NCI-H146 treated with DMSO at 0.1 percent for 48 hours (cell line): ENCODE results near the gene TMEM176B.
A peak's percentile ranks its signal among the peaks of the same experiment; 100 is the strongest.
"Not testable (repeated sequence)": the region's sequence is repeated elsewhere in the genome, so short reads cannot be mapped to it uniquely, and the experiment has no call there.

ENCODE experiments used
- DNase-seq: peaks from one replicate; lab custom pipeline; 2025; ENCODE audit not compliant: unreplicated experiment; lab: John Stamatoyannopoulos, UW

TMEM176B gene

DNA sequence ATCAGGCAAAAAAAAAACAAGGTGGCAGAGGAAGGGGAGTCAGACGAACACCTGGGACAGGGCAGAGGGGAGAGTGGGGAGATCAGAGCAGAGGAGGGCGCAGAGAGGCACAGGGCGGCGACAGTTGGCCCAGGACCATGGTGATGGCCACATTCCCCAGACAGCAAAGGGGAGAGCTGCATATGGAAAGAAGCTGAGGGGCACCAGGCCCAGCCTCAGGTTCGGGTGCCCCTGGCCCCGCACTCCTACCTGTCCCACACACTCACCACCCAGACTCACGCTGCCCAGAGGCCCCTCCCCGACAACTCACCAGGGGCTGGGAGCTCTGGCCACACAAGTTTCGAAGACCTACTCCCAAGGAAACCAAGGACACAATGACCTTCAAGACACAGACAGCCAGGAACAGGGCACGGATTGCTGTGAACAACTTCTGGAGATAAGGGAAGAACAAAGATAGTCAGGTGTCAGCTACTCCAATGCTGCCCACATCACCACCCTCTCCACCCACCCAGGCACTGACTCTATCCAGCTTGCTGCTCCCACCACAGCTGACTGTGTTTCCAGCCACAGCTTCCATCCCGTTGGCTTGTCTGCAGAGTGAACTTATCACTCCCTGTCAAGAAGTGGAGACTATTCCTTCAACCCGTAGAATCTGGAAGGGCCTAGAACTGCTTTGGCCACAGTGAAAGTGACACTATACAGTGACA, 8.3 kb downstream of the TMEM176B start:
- DNase-seq, result no peak

DNA sequence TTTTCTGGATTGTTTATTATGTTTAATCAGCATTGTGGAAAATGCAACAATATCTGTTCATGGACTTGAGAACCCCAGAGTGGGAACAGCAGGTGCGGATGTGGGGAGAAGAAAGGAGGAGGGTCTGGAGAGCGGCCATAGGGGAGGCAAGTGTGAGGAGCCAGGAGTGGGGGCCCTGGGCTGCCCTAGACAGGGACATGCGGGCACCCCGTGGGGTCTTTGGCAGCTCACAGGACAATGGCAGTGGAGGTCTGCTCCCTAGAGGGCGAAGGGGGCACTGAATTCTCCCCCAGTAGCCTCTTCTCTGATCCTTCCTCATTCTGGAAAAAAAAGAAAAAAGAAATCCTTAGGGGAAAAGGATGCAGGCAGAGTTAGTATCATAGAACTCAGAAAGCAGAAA, 8.9 kb downstream of the TMEM176B start:
- no peak for DNase-seq

DNA sequence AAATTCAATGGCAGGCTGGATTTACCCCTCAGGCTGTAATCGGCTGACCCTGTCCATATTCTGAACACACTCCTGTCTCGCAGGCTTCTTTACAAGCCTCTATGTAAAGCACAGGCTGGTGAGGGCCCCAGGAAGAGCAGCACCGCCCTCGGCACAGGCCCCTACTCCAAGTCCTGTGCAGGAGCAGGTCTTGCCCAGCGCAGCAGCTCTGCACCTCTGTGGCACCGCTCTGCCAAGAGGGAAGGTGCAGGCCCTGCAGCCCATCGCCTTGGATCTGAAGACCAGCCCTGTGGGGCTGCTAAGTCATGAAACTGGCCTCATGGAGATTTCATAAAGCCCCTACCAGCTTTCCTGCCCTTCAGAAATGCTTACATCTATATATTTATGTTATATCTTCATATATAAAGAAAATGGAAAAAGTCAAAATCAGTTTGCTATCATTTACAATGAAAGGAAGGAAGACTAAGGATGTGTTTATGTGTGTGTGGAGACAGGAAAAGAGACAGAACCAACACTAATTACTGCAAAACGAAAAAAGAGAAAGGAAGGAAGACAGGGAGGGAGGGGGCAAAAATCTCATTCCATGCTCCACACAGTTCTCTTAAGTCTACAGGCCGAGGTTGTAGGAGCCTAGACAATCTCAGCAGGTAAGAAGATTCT, 9.6 kb downstream of the TMEM176B start:
- DNase-seq, result no peak

DNA sequence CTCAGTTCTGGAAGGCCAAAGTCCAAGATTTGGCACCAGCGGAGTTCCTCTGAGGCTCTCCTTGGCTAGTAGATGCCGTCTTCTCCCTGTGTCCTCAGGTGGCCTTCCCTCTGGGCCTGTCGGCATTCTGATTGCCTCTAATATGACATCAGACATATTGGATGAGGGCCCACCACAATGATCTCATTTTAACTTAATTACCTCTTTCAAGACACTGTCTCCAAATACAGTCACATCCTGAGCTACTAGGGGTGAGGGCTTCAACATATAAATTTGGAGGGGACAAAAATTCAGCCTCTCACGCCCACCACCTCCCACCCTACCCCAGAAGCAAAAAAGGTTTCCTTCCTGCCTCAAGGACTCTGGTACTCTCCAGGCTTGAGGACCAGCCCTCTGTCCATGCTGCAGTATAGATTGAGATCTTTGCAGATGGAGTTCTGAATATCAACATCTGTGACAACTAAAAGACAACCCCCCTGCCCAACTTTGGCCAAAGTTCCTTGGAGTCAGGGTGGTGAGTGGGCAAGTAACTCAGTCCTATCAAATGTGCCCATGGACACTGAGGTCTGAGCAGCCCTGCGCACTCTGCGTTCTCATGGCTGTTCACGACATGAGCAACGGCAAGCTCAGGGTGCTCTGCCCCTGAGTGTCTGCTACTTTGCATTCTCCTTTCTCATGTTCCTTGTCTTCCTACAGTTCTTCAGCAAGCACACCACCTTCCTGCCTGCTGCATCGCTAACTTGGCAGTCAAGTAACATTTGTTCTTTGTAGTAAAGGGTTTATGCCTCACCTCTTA, 11.5 kb downstream of the TMEM176B start:
- DNase-seq, result no peak

DNA sequence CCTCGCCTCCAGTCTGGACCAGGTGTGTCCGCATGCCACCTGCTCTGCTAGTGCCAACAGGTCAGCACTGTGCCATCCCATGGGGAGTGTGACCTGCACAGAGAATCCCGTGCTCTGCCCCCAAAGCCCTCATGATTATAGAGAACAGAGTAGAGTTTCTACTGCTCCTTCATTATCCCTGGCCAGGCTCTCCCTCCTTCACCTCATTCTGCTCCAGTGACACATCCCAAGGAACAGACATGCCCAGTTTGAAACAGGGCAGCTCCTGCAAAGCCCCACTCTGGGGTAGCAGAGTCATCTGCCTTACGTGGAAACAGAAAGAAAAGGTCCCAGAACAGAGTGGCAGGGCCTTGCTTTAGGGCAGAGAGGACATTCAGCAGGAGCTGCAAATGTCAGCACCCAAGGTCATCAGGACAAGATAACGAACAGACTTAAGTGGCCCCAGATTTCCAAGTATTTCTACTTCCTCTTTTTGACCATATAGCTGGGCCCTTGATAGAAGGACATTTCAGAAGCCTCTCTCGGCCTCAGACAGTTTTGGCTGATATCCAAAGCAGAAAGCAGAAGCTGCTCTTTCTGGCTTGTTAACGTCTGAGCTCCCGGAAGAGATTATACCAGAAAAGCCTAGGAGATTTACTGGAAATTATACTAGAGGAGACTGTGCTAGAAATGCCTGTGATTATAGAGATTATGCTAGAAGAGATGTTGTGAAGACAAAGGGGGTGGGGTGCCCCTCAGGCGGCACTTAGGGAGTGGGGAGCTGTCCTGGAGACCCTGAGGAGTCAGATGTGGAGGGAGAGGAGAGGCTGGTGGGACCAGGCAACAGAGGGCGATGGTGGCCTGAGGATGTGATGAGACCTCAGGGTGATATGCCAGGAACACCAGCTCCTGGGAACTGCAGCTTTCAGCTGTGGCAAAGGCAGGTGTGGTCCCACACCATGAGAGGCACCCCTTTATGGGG, 12.6 kb downstream of the TMEM176B start:
- no peak for DNase-seq

DNA sequence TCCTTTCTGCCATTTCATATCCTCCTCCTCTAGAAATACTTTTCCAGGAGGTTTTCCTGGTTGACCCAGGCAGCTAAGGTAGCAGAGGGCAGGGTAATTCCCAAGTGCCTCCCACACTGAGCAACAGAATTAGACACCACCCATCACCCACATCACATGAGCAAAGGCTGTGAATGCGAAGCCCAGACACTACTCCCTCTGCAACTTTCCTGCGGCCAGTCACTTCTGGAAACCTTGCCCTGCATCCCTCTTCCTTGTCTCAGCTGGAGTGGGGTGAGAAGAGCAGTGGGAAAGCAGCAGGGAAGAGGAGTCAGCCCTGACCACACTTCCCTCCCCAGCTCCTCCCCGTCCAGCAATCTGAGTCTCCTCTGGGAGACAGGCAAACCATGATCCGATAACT, 15.2 kb downstream of the TMEM176B start:
- no peak for DNase-seq

DNA sequence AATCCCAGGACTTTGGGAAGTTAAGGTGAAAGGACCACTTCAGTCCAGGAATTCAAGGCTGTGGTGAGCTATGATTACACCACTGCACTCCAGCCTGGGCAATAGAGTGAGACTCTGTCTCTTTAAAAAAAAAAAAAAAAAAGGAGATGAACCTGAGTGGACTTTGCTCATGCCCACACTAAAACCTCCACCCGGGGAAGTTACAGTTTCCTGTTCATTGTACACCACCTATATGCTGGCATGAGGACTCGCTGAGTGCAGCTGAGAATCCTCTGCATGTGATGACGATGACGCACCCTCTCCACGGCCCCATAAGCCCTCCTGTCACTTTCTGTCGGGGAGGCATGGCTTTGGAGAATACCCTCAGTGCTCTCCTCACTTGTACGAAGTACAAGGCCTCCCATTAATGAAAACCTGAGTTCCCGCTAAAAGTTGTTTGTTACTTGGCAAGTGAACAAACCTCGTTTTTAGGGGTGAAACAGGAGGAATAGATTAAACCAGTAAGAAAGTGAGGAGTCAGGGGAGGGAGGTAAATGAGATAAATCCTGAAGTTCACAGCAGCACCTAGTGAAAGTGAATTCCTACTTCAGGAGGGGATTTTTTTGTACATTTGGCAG, 15.9 kb downstream of the TMEM176B start:
- no peak for DNase-seq

DNA sequence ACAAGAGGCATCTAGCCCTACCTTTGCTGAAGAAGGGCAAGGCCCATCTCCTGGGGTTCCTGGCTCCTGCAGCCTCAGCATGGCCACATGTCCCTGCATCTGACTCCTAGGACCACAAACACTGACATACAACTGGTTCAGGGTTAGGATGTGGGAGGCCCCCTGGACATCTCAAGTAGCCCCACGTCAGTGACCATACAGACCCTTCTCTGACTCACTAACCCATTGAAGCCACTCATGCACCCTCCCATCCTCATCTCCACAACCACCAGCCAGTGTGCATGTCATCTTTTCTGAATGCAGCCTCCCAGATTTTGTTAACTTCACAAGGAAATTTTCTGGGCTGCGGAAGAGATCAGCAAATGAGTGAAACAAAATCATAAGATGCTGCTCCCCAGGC, 18.2 kb downstream of the TMEM176B start:
- no peak for DNase-seq

DNA sequence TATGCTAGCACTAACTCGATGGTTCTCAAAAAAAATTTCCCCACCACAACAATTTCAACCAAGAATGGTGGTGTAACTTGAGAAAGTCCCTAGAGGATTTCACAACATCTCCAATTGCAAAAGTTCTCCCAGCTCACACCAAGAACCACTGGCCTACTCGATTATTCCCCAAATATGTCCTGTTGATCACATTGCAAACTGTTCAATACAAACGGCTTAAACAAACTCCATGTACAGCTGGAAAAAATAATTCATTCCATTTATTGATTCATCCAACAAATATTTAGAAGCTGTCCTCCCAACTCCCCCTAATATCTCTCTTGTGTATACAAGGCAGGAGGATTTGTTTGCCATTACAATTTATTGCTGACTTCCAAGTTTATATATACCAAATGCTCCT, 19.1 kb downstream of the TMEM176B start:
- no peak for DNase-seq

DNA sequence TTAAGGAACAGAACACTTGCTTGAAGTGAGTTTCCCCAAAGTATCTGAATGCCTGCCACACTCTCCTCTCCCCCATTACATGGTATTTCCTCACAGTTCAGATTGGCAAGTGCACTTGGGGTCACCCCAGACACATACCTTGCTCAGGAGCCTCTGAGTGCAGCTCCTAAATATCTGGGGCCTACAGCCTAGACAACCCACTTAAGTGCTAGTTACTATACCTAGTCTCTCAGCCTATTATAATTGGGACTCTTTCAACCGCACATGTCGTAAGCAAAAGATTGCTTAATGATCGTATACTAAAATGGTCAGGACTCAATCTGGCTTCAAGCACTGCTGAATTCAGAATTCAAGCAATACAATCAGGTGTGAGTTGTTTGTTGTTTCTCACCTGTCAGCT, 19.9 kb downstream of the TMEM176B start:
- DNase-seq, result no peak

DNA sequence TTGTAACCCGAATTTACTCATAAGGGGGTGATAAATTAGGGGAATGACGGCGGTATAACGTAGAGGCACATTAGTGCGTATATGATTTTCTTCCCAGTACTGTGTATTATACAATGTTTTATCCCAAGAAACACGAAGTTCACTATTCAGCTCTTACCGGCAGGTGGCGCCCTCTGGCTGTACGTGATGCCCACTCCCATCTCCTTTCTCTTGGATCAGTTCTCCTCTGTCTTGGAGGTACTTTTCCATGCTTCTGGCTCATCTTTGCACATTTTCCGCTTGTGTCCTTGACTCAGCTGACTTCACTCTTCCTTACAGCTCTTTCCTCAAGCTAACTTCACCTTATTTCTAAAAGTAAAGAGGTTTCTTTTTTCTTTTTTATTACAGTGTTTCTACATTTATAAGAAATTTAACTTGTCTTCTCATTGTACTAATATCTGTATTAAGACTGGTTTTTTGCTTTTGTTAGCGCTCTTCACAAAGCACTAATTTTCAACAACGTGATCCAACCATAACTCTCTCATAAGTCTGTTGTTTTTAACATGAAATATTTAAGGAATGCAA, 21.3 kb downstream of the TMEM176B start:
- DNase-seq, result peak; percentile 75

DNA sequence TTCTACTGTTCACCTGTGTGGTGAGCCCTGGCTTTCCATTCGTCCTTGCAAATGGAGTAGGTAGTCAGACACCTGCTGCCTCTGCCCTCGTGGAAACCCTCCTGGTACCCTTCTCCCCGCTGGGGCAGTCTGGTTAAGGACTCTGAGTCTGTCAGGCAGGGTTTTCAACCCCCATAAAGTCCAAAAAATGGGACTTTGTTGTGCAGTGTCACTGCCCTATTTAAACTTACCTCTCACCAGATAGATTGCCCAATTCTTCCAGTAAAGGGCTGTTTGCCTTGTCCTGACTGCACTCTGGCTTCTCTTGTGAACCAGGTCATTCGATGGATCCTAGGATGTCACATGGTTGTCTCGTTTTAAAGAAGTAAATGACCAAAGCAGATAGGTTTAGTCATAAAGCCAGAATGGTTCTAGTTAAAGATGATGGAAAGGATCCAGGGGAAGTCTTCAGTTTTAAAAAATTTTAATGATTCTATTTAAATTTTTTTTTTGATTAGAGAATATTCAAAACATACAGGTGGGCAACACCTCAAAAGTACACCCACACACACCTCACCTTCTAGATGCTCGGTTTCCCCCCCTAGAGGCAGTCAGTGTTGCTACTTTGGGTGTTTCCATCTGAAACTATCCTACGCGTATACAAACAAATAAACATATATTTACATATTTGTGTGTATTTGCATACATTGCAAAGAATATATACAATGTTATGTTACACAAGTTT, 22.0 kb downstream of the TMEM176B start:
- DNase-seq, result no peak

DNA sequence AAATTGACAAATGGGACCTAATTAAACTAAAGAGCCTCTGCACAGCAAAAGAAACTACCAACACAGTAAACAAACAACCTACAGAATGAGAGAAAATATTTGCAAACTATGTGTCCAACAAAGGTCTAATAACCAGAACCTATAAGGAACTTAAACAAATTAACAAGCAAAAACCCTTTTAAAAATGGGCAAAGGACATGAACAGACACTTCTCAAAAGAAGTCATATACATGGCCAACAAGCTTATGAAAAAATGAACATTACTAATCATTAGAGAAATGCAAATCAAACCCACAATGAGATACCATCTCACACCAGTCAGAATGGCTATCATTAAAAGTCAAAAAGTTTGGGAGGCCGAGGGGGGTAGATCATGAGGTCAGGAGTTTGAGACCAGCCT, 26.0 kb downstream of the TMEM176B start:
- not testable (repeated sequence) for DNase-seq

DNA sequence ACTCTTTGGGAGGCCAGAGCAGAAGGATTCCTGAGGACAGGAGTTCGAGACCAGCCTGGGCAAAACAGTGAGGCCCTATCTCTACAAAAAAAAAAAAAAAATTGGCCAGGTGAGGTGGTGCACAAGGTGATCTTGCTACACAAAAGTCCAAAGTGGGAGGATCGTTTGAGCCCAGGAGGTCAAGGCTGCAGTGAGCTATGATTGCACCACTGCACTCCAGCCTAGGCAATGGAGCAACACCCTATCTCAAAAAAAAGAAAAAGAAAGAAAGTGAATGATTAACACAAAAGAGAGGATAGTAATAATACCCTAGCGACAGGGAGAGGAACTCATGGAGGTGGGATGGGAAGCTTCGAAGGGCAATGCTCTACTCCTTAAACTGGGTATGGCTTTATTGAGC, 30.4 kb downstream of the TMEM176B start:
- DNase-seq, result no peak

DNA sequence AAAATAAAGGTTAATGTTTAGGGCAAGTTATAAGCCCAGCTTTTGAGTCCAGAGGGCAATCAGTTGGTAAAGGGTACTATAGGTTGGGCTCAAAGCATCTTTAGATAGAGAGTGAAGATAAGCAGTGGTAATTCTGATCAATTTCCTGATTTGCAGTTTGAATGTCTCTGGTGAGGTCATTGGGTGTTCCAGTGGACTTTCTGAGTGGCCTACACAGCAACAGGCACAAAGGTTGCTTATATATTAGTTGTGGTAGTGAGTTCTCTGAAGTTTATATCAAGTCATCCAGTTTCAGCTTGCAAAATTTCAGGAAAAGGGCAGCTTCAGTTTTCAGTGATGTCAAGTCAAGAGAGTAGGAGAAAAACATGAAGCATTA, 33.8 kb downstream of the TMEM176B start:
- DNase-seq, result no peak

DNA sequence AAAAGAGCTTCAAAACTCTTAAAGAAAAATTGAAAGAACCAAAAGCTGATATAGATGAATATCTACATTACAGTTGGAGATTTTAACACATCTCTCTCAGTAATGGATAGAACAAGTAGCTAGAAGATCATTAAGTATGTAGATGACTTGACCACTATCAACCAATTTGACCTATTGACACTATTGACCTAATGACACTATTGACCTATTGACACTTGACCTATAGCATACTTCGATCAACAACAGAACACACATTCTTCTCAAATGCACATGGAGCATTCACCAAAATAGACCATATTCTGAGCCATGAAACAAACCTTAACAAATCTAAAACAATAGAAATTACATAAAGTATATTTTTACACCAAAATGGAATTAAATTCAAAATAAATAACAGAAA, 40.7 kb downstream of the TMEM176B start:
- DNase-seq, result no peak

DNA sequence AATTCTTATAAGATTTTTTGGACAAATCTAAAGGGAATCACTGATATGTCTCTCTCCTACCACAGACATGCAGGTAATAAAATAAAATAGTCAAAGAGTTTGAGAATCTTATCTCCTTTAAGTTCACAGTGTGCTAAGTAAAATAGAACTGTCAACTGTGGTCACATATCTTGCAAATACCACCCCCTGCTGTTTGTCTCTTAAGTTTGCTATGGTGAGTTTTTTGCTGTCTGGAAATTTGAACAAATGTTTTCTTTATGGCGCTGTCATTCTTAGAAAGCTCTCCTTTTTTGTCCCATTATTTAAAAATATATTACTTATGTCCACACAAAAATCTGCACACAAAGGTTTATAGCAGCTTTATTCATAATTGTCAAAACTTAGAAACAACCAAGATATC, 43.3 kb downstream of the TMEM176B start:
- no peak for DNase-seq

DNA sequence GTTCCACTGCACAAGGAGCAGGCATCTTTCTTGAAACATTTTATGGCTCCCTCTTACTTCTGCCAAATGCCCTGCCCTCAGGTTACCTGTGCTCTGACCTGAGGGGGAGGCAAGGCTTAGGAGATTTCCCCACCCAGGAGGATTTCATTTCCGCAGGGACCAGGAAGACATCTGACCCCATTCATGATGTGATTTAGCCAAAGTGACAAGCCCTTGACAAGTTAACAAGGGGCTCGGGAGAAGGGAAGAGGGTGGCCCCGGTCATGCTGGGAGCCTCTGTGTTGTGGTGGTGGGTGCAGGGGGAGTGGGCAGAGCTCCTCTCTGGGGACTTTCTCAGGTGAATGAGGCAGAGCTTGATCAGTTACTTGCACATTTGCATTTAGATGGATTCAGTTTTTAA, 44.0 kb downstream of the TMEM176B start:
- DNase-seq, result no peak

DNA sequence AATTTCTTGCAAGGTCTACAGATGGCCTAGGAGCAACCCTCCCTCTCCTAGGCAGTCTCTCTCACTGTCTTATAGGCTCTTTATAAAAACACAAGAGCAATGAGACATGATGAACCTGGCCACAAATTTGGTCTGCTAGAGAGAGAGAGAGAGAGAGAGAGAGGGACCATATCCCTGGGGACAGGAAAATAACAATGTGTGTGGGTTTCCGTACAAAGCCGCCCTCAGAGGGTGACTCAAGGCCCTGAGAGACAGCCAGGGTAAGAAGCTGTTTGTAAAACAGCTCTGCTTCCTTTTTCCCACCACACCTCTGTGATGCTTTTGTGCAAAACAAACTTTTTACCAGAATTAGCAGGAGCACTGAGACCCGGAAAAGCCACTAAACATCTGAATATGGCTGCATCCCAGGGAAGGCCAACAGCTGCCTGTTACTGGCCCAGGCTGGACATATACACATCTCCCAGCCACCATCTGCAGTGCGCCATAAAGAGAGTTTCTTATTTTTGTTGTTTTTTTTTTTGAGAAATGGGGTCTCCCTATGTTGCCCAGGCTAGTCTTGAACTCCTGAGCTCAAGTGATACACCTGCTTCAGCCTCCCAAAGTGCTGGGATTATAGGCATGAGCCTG, 44.6 kb downstream of the TMEM176B start:
- DNase-seq, result no peak
